Measurements from ENCODE around the gene ALS2CL.
"Not testable (repeated sequence)": the region's sequence is repeated elsewhere in the genome, so short reads cannot be mapped to it uniquely, and the experiment has no call there.

The ALS2CL gene

GRCh38 chr3:46715507-46716175 is 22.2 kb upstream of the ALS2CL start:
- no peak for FAIRE-seq

GRCh38 chr3:46714728-46715506 is 21.4 kb upstream of the ALS2CL start:
- FAIRE-seq, result no peak

DNA sequence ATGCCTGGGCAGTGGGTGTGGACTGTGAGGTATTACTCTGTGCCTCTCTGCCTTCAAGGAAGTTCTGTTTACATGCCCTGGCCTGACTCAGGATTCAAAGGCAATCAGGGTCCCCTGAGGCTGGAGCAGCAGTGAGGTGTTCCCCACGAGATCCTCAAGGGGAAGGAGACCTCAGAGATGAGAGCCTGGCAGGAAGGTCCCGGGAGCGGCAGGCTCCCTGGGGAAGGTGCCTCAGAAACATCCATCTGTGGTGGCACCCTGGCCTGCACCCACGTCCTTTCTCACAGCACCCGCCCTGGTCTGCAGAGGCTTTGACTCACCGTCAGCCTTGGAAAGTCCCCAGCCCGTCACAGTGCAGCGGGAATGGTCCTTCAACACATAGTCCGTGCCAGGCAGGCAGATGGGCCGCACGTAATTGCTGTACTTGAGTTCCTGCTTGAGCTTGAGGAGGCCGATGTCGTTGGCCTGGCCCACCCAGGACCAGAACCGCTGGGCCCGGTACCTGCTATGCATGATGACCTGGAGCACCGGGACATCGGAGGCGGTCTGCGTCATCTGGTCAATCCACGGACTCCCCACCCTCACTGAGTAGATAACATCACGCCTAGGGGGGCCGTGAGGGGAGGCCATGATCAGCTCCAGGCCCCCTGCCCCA is 20.5 kb upstream of the ALS2CL start:
- no peak for FAIRE-seq

DNA sequence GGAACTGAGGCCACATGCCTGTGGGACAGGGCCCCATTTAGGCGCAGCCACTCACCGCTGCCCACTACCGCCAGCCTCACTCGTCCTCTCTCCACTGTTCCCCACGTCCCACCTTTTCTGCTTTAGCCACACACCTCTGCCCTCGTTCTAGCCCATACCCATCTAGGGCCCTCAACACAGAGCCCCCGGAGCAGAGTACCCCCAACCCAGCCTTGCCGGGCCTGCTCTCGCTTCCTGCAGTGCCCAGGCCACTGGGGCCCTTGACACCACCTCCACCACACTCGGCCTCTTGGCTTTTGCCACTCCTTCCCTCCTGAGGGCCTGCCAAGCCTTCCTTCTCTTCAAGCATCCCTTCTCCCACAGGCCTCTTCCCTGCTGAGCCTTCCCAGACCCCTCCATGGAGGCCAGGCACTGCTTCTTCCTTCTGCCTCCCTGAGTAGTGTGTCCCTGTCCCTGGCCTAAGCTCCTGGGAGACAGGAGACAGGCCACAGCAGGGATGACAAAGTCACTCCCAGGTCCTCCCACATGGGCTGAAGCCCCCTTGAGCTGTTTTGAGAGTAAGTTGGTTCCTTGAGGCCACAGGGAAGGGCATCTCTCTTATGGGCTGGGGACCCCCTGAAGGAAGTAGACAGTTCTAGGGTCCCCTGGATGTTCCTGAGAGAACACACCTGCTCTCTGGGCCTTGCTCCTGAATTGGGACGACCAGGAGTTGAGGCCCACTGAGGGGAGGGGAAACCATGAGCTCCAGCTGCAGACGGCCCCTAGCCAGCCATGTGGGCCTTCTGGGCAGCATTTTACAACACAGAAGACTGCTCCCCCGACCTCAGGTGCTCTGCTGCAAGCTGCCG is 19.8 kb upstream of the ALS2CL start:
- no peak for FAIRE-seq

- FAIRE-seq, result no peak
These were observed 18.9 kb upstream of the ALS2CL start for GRCh38 chr3:46712191-46713049.

DNA sequence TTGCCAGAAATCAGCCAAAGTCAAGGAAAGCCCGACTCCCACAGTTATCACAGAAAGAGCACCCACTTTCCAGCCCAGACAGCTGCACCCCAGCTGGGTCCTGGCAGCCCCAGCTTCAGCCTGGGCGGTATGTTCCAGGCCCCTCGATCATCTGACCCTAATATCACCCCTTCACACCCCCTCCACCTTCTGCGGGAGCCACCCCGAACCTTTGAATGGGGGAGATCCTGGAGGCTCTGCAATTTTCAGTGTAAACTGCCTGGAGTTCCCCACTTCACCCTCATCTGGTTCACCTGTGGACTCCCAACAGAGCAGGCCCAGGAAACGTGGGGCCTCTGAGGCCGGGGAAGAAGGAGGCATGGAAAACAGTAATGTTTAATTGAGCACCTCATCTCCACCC is 18.3 kb upstream of the ALS2CL start:
- FAIRE-seq, result no peak

DNA sequence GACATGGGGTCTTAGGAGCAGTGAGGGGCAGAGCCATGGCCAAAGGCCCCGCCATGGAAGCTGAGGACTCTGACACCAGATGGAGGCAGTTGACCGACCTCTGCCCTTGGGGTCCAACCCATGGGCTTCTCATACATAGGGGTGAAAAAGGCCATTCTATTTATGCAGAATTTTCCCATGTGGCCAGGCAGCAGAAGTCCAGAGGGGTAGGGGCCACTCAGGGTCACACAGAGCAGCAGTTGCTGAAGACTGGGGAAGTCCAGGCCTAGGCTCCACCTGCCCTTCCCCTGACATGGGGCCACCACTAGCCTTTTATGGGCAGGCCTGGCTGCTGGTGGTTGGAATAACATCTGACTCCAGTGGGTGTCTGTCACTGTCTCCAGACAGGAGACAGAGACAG is 17.8 kb upstream of the ALS2CL start:
- FAIRE-seq, result no peak

DNA sequence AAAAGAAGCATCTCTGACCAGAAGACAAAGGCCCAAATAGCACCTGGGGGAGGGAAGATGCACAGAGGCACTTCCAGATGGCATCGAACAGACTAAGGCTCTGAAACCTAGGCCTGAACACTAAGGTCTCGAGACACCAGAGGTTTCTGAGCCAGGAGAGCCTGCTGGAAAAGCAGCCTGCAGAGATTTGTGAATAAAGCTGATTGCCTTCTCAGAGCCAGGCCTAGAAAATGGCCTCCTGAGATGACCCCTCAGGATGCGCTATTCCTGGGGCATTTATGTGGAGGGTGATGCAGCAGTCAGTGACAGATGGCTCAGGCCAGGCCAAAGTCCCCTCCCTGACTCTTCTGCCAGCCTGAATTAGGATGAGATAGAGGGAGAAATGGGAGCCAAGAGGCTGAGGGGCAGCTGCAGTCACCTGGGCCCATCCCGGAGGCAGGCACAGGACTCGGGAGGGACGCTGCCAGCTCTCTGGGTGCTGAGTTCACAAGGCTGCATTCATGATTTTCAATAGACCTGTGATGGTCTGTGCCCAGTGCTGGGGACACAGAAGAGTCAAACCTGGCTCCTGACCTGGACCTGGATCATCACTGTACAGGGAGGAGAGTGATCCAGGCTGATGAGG is 17.3 kb upstream of the ALS2CL start:
- no peak for FAIRE-seq

GRCh38 chr3:46710229-46710628 is 16.8 kb upstream of the ALS2CL start:
- FAIRE-seq, result no peak

- no peak for FAIRE-seq
These were observed 16.2 kb upstream of the ALS2CL start for GRCh38 chr3:46709721-46710120.

DNA sequence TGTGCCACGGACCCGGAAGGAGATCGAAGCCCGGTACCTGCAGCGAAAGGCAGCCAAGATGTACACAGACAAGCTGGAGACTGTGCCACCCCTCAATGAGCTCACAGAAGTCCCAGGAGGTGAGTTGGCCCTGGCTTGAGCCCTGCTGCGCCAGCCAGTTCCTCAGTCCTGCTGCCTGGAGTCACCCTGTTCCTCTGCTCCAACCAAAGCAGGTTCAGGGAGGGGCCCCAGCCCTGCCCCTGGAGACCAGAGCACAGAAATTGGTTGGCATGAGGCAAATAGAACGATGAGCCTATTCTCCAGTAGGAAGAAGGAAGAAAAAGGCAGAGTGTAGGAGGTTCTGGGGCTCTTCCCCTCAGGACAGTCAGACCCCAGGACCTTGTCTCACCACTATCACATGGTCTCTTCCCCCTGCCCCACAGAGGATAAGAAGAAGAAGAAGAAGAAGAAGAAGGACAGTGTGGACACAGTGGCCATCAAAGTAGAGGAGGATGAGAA is 15.7 kb upstream of the ALS2CL start:
- FAIRE-seq, result no peak

DNA sequence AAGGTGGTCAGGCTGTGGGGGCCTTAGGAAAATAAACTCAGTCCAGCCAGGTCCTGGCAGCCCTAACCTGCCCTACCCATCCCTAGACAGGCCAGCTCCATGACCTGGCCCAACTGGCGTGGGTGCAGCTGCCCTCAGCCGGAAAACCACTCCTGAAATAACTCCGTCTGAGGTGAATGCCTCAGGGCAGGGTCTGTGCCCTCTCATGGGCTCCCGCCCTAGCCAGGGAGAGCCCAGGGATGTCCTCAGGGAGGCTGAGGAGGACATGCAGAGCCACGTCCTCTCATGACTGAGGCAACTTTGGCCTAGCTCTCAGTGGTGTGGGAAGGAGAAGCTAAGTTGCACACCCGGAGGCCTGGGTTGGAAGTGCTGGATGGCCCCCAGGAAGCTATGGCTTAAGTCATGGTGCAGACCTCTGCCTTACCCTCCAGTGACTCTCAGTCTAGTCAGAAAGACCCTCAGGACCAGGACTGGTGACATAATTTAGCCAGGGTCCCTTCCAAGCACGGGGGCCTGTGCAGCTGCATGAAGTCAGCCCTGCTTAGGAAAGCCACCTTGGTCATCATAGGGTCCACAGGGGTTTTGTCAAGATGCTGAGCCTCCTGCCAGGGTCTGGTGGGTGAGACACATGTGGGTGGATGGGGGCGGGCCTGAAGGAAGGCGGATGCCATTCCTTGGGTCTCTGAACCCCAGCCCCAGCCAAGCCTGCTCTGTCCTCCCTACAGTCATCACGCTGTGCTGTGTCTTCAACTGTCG is 15.1 kb upstream of the ALS2CL start:
- no peak for FAIRE-seq

GRCh38 chr3:46707601-46708011 is 14.1 kb upstream of the ALS2CL start:
- no peak for FAIRE-seq

DNA sequence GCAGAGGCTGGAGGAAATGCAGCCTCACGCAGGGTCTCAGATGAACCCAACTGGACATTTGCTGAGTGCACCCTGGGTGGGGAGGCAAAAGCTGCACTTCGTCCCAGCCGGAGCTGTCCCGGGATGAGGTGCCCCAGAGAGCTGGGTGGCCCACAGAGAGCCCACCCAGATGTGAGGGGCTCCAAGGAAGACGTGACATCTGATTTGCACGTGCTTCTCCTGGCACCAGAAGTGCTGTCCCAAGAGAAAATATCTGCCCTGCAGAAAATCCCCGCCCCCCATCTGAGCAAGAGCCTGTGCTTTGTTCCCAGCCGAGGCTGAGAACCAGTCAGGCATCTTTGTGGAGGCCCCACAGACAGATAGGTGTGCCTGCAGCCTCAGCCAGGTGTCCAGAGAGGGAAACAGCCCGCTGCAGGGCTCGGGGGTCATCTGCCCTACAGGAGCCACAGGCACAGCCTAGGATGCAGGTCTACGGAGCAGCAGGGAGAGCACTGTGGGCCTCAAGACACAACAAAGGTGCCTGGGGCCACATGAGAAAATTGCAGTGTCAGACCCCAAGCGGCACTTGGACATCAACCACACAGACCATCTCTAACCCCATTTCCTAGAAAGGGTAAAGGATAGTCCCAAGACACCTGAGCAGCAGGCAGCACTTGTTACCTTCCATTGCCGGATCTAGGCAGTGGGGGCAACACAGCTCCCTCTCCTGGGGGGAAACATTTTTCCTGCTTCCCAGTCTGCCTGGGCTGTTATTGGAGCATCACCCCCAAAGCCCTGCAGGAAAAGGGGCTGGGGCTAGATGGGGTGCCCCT is 13.5 kb upstream of the ALS2CL start:
- FAIRE-seq, result no peak

- no peak for FAIRE-seq
These were observed 12.5 kb upstream of the ALS2CL start for GRCh38 chr3:46705751-46706552.

DNA sequence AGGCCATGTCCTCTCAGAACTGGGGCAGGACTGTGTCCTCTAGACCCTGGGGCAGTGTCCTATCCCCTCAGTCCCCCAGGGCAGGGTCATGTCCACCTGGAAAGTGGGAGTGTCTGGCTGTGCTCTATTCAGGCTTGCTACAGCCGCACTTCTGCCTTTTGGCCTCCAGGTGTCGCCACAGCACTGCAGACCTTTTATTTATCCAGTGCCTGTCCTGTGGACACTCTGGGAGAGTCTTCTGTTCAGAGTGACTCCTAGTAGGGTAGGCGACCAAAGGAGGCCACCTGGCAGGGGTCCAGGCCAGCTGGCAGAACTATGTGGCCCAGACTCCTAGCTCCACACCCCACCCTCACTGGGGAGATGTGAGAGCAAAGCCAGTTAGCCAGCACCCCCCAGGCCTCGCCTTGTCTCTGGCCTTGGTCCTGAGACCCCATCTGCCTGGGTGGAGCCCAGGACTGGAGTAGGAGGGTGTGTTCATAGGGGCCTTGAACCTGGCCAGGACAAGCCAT is 11.6 kb upstream of the ALS2CL start:
- FAIRE-seq, result no peak

DNA sequence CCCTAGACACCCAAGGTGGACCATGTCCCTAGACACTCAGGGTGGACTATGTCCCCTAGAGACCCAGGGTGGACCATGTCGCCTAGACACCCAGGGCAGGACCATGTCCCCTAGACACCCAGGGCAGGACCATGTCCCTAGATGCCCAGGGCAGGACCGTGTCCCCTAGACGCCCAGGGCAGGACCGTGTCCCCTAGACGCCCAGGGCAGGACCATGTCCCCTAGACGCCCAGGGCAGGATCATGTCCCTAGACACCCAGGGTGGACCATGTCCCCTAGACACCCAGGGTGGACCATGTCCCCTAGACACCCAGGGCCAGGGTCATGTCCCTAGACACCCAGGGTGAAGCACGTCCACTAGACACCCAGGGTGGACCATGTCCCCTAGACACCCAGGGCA is 10.9 kb upstream of the ALS2CL start:
- not testable (repeated sequence) for FAIRE-seq

- no peak for FAIRE-seq
These were observed 9.6 kb upstream of the ALS2CL start for GRCh38 chr3:46703013-46703520.
